ENCODE measurements around the gene OGFRL1.
"Not testable (repeated sequence)": the region's sequence is repeated elsewhere in the genome, so short reads cannot be mapped to it uniquely, and the experiment has no call there.

OGFRL1 gene

GRCh38 chr6:71288228-71289038 is at the start of gene OGFRL1:
TSS of gene OGFRL1 (plus strand) at chr6:71288811. CDS start at chr6:71288937, 126 bp downstream.
- DNase-seq (ENCODE audit: low spot score): peak; percentile 80

- DNase-seq (ENCODE audit: low spot score): no peak
These were observed 48.9 kb upstream of the OGFRL1 start for GRCh38 chr6:71239694-71240093.

- no peak for DNase-seq (ENCODE audit: low spot score)
These were observed 43.2 kb upstream of the OGFRL1 start for GRCh38 chr6:71245265-71246049.

- no peak for DNase-seq (ENCODE audit: low spot score)
These were observed 42.0 kb upstream of the OGFRL1 start for GRCh38 chr6:71246596-71246995.

- DNase-seq (ENCODE audit: low spot score): no peak
These were observed 40.3 kb upstream of the OGFRL1 start for GRCh38 chr6:71248306-71248765.

- no peak for DNase-seq (ENCODE audit: low spot score)
These were observed 39.6 kb upstream of the OGFRL1 start for GRCh38 chr6:71248878-71249544.

GRCh38 chr6:71250099-71250602 is 38.5 kb upstream of the OGFRL1 start:
- no peak for DNase-seq (ENCODE audit: low spot score)

GRCh38 chr6:71252410-71252809 is 36.2 kb upstream of the OGFRL1 start:
- no peak for DNase-seq (ENCODE audit: low spot score)

- no peak for DNase-seq (ENCODE audit: low spot score)
These were observed 35.7 kb upstream of the OGFRL1 start for GRCh38 chr6:71252960-71253359.

GRCh38 chr6:71254323-71254722 is 34.3 kb upstream of the OGFRL1 start:
- no peak for DNase-seq (ENCODE audit: low spot score)

- no peak for DNase-seq (ENCODE audit: low spot score)
These were observed 30.3 kb upstream of the OGFRL1 start for GRCh38 chr6:71258078-71258866.

GRCh38 chr6:71259888-71260604 is 28.6 kb upstream of the OGFRL1 start:
- DNase-seq (ENCODE audit: low spot score): no peak

- no peak for DNase-seq (ENCODE audit: low spot score)
These were observed 25.7 kb upstream of the OGFRL1 start for GRCh38 chr6:71262914-71263313.

- DNase-seq (ENCODE audit: low spot score): not testable (repeated sequence)
These were observed 22.2 kb upstream of the OGFRL1 start for GRCh38 chr6:71266392-71266791.

- DNase-seq (ENCODE audit: low spot score): no peak
These were observed 19.7 kb upstream of the OGFRL1 start for GRCh38 chr6:71268735-71269437.

- no peak for DNase-seq (ENCODE audit: low spot score)
These were observed 10.5 kb upstream of the OGFRL1 start for GRCh38 chr6:71277926-71278600.

GRCh38 chr6:71279321-71279720 is 9.3 kb upstream of the OGFRL1 start:
- no peak for DNase-seq (ENCODE audit: low spot score)

- DNase-seq (ENCODE audit: low spot score): no peak
These were observed 8.9 kb upstream of the OGFRL1 start for GRCh38 chr6:71279740-71280139.

GRCh38 chr6:71280701-71281100 is 7.9 kb upstream of the OGFRL1 start:
- DNase-seq (ENCODE audit: low spot score): no peak

GRCh38 chr6:71284785-71285184 is 3.8 kb upstream of the OGFRL1 start:
- DNase-seq (ENCODE audit: low spot score): no peak

All from HuH-7.5 (cell line).